Measurements from ENCODE around the gene FOXR1.

FOXR1 gene

GRCh38 chr11:118928870-118929500, 42.6 kb upstream of the FOXR1 start (continued):
- TF ChIP-seq HOXD13 (CRISPR knock-in tag; IDR thresholded peaks at IDR 0.05; ENCODE audit: borderline replicate concordance) (no peak), GFI1B (tag by site-specific recombination; IDR thresholded peaks at IDR 0.05) (no peak), ZNF223 (tag by site-specific recombination; IDR thresholded peaks at IDR 0.05) (no peak), IKZF3 (tag by site-specific recombination; IDR thresholded peaks at IDR 0.05) (peak; percentile 35), ZNF398 (tag by site-specific recombination; IDR thresholded peaks at IDR 0.05) (peak; percentile 40), ZNF677 (tag by site-specific recombination; IDR thresholded peaks at IDR 0.05) (no peak), KLF7 (tag by site-specific recombination; IDR thresholded peaks at IDR 0.05; ENCODE audit: borderline replicate concordance) (no peak; the same call in 1 of the 2 replicates), ZNF155 (tag by site-specific recombination; IDR thresholded peaks at IDR 0.05) (no peak), ZNF510 (tag by site-specific recombination; IDR thresholded peaks at IDR 0.05; ENCODE audit: insufficient replicate concordance) (no peak), SP2 (tag by site-specific recombination; IDR thresholded peaks at IDR 0.05) (peak; percentile 25), ZBTB48 (tag by site-specific recombination; IDR thresholded peaks at IDR 0.05) (no peak), ZNF48 (tag by site-specific recombination; IDR thresholded peaks at IDR 0.05) (no peak), GLIS2 (tag by site-specific recombination; IDR thresholded peaks at IDR 0.05) (peak; percentile 8; the same call in 1 of the 2 replicates), ZNF639 (tag by site-specific recombination; IDR thresholded peaks at IDR 0.05) (no peak)
- TF ChIP-seq, protein P1, sequence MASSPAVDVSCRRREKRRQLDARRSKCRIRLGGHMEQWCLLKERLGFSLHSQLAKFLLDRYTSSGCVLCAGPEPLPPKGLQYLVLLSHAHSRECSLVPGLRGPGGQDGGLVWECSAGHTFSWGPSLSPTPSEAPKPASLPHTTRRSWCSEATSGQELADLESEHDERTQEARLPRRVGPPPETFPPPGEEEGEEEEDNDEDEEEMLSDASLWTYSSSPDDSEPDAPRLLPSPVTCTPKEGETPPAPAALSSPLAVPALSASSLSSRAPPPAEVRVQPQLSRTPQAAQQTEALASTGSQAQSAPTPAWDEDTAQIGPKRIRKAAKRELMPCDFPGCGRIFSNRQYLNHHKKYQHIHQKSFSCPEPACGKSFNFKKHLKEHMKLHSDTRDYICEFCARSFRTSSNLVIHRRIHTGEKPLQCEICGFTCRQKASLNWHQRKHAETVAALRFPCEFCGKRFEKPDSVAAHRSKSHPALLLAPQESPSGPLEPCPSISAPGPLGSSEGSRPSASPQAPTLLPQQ (tag by site-specific recombination; IDR thresholded peaks at IDR 0.05) = peak; percentile 93

DNA sequence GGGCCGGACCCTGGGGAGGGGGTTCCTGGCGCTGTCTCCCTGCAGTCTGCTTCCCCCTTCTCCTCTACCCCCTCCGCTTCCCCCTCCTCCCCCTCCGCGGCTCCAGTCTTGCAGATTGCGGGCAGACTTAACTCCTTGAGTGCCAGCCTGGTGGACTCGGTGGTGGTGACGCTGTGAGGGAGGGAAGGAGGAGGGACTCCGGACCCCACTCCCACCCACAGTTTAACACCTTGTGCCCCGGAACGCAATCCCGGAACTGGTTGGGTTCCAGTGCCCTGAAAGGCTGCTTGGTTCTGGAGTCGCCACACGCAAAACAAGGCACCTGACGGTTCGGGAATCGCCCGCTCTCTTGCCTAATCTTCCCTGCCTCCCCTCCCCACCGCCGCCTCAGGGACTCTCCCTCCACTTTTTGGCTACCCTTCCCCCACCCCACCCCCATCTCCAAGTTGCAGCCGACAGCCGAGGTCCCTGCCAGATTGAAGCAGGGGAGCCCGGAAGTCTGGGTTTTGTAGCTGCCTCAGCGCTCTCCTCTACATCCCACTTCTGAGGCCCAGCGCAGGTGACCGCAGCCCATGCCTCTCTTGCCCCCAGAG, 42.0 kb upstream of the FOXR1 start:
- peaks cover 3% of the 10 kb centered on the region; the same call in 1 of the 2 replicates for H3K4me1 ChIP-seq (ENCODE audit: control insufficient read depth, insufficient read depth, low read length)
- H3K4me3 ChIP-seq (ENCODE audit: low read depth, low read length) = peak overlapping the region; percentile 48
- POLR2A ChIA-PET = interaction anchor here (0.6 to 5.6 kb wide), 4 partner anchors 9 to 194 kb away, joined by 3 to 96 read pairs (median 6); no protein-coding TSS in a partner anchor
- CTCF ChIA-PET = interaction anchor here (0.6 to 6.8 kb wide), 21 partner anchors 10 to 777 kb away, joined by 3 to 196 read pairs (median 4); partner anchors contain the start of gene UPK2
- no peaks in the 10 kb centered on the region for H3K36me3 ChIP-seq (ENCODE audit: control insufficient read depth in 2 of 2, insufficient read depth in 1 of 2, low read length in 2 of 2)
- peak overlapping the region; percentile 39; the same call in 1 of the 2 replicates for H3K27ac ChIP-seq (ENCODE audit: extremely low read depth, low read depth, low read length)
- no peaks in the 10 kb centered on the region for H3K9me3 ChIP-seq (ENCODE audit: control insufficient read depth, insufficient read depth, low read depth, low read length)
- TF ChIP-seq ZBTB48 (tag by site-specific recombination; IDR thresholded peaks at IDR 0.05) = peak; percentile 65; the same call in 1 of the 2 replicates
- TF ChIP-seq ZBTB20 (tag by site-specific recombination; IDR thresholded peaks at IDR 0.05) = peak; percentile 78
- TF ChIP-seq ZNF473 (tag by site-specific recombination; IDR thresholded peaks at IDR 0.05) = no peak
- TF ChIP-seq ZNF366 (tag by site-specific recombination; conservative IDR thresholded peaks at IDR 0.05) = no peak; the same call in 1 of the 2 replicates
- TF ChIP-seq MZF1 (tag by site-specific recombination; IDR thresholded peaks at IDR 0.05; ENCODE audit: borderline replicate concordance) = no peak
- no peak for TF ChIP-seq GLI2 (tag by site-specific recombination; IDR thresholded peaks at IDR 0.05; ENCODE audit: borderline replicate concordance, low read depth)
- peak; percentile 79 for TF ChIP-seq MYNN (tag by site-specific recombination; IDR thresholded peaks at IDR 0.05; ENCODE audit: borderline replicate concordance)
- peak; percentile 18; the same call in 1 of the 2 replicates for TF ChIP-seq KLF8 (tag by site-specific recombination; IDR thresholded peaks at IDR 0.05)
- TF ChIP-seq, protein P2, sequence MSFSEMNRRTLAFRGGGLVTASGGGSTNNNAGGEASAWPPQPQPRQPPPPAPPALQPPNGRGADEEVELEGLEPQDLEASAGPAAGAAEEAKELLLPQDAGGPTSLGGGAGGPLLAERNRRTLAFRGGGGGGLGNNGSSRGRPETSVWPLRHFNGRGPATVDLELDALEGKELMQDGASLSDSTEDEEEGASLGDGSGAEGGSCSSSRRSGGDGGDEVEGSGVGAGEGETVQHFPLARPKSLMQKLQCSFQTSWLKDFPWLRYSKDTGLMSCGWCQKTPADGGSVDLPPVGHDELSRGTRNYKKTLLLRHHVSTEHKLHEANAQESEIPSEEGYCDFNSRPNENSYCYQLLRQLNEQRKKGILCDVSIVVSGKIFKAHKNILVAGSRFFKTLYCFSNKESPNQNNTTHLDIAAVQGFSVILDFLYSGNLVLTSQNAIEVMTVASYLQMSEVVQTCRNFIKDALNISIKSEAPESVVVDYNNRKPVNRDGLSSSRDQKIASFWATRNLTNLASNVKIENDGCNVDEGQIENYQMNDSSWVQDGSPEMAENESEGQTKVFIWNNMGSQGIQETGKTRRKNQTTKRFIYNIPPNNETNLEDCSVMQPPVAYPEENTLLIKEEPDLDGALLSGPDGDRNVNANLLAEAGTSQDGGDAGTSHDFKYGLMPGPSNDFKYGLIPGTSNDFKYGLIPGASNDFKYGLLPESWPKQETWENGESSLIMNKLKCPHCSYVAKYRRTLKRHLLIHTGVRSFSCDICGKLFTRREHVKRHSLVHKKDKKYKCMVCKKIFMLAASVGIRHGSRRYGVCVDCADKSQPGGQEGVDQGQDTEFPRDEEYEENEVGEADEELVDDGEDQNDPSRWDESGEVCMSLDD (tag by site-specific recombination; IDR thresholded peaks at IDR 0.05) = no peak
- peak; percentile 43; the same call in 1 of the 2 replicates for TF ChIP-seq EGR2 (tag by site-specific recombination; IDR thresholded peaks at IDR 0.05; ENCODE audit: low read depth)
- TF ChIP-seq ZNF624 (tag by site-specific recombination; IDR thresholded peaks at IDR 0.05) = no peak
- TF ChIP-seq IKZF3 (tag by site-specific recombination; IDR thresholded peaks at IDR 0.05) = peak; percentile 31; the same call in 1 of the 2 replicates
- TF ChIP-seq ZFHX2 (tag by site-specific recombination; conservative IDR thresholded peaks at IDR 0.05) = peak; percentile 57
- TF ChIP-seq SP3 (tag by site-specific recombination; IDR thresholded peaks at IDR 0.05) = peak; percentile 48

Measured in HEK293 (cell line).